ENCODE results near the gene TMEM220.

Gene TMEM220

DNA sequence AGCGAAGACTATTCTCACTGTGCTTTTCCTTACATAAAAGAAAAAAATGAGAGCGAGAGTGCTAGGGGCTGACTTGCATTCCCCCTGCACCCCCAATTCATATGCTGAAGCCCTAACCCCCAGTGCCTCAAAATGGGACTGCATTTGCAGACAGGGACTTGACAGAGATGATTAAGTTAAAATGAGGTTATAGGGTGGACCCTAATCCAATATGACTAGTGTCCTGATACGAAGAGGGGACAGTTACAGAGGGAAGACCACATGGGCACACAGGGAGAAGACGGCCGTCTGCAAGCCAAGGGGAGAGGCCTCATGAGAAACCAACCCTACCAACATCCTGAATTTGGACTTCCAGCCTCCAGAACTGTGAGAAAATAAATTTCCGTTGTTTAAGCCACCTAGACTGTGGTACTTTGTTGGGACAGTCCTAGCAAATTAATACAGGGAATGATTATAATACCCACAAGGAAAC is 1.6 kb upstream of the TMEM220 start:
- no peak overlapping the region for H3K4me3 ChIP-seq (ENCODE audit: low read depth, low read length)

DNA sequence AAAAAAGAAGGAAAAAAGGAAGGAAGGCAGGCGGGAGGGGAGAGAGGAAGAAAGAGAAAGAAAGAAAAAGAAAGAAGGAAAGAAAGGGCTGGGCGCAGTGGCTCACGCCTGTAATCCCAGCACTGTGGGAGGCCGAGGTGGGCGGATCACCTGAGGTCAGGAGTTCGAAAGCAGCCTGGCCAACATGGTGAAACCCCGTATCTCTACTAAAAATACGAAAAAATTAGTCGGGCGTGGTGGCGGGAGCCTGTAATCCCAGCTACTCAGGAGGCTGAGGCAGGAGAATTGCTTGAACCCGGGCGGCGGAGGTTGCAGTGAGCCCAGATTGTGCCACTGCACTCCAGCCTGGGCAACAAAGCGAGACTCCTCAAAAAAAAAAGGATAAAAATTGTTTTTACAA is 424 bp upstream of the TMEM220 start:
- peak overlapping the region; percentile 70 for H3K4me3 ChIP-seq (ENCODE audit: low read depth, low read length)

DNA sequence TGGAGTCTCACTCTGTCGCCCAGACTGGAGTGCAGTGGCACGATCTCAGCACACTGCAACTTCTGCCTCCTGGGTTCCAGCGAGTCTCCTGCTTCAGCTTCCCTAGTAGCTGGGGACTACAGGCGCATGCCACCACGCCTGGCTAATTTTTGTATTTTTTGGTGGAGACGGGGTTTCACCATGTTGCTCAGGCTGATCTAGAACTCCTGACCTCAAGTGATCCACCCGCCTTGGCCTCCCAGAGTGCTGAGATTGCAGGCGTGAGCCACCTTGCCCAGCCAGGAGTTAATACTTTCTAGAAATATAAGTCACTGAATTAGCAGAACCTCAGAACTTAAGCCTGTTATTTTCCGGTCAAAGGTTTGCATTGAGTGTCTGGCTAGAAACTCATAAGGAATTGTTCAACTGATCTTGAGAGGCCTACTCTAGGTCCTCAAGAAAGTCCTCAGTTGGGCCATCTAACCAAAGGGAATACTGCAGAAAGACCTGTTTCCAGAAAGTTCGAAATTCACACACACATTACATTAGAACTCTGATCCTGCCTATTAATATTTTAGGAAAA is 1.4 kb downstream of the TMEM220 start:
- H3K4me3 ChIP-seq (ENCODE audit: low read depth, low read length): no peak overlapping the region

DNA sequence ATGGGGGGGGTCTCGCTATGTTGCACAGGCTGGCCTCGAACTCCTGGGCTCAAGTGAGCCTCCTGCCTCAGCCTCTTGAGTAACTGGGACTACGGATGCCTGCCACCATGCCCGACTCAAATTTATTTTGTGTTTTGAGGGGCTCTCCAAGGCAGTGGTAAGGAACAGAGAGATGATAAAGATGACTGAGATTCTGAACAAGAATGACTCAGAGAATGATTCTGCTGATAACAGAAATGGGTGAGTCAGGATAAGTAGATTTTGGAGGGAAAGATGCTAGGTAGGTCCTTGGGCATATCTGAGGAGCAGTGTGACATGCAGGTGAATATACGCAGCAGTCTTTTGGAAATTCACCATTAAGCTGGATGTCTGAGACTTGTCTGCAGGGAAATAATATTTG is 2.6 kb downstream of the TMEM220 start:
- no peak overlapping the region for H3K4me3 ChIP-seq (ENCODE audit: low read depth, low read length)

DNA sequence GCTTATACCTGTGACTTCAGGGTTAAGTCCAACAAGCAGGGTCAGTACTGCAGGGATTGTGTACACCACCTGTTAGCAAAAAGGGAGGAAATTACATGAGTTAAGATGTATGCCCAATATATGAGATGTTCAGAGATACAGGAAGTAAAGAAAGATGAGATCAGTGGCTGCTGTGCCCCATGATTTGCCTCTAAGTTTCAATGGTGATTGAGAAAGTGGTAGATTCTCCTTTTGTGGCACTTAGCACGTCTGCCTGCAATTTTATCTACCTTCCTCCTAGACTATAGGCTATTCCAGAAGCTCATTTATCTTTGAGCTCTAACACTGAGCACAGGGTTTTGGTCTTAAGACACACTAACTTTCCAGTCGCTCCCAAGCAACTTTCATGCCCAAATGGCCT is 3.6 kb downstream of the TMEM220 start:
- H3K4me3 ChIP-seq (ENCODE audit: low read depth, low read length): no peak overlapping the region

DNA sequence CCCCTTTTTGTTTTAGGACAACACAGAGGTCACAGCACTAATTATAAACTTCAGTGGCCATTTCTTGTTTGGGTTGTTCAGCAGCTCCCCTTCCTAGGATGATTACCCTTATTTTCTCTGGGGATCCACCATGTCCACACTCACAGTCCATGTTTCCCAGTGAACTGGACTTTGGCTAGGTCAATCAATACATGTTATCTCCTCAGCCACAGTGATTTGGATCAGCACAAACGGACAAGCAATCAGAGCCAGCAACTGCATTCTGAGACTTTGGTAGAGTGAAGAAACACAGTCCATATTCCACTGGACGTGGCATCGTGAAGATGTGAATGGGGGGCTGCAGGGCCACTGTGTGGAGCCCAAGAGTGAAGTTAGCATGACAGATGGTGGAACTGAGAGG is 4.6 kb downstream of the TMEM220 start:
- H3K4me3 ChIP-seq (ENCODE audit: low read depth, low read length): no peak overlapping the region

DNA sequence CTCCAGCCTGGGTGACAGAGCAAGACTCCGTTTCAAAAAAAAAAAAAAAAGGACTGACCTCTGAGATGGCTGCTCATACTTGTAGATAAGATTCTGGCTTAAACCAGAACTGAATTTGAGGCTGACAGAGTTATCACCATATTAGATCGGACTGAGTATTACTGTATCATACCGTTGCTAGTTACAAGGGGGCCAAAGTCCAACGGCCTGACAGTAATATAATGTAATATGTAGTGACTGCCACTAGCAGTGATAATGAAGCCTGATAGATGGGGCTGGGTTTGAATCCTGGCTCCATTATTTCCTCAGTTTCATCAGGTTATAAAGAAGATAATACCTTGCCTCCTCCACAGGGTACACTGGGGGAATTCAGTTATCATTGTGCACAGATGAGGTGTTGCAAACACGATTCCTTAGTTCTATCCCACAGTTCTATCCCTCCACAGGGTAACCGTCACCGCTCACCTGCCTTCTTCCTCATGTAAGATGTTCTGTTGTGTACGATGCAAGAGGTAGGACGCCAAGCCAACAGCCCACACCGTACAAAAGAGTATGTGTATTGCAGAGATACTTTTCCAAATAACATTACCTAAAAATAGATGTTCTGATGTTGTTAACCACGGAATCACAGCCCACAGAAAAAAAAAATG is 5.2 kb downstream of the TMEM220 start:
- no peak overlapping the region for H3K4me3 ChIP-seq (ENCODE audit: low read depth, low read length)

DNA sequence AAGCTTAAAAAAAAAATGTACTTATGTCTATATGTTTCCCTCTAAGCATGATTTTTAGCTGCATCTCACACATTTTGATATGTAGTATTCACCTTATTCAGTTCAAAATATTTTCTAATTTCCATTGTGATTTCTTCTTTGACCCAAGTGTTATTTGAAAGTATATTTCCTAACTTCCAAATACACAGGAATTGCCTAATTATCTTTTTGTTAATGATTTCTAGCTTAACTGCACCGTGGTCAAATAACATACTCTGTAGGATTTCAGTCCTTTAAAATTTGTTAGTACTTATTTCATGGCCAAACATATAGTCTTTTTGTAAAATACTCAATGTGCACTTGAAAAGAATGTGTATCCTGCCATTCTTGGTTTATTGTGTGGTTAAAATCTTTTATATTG is 11.3 kb downstream of the TMEM220 start:
- no peak overlapping the region for H3K4me3 ChIP-seq (ENCODE audit: low read depth, low read length)

DNA sequence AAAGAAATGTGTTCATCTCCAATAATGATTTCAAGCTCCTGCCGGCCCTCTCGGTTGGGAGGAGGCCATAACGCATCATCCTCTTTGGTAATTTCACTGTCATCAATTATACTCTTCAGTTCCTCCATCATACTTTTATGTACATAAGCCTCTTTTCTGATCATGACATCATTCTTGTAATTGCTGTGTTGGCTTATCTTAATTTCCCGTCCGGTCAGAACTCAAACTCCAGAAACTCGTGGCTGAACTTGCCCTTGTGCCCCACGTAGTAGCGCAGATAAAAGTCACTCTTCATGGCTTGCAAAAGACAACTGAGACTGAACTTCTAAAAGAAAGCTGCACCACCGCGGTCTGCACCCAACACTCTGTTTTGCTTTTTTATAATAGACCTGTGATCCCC is 13.6 kb downstream of the TMEM220 start:
- H3K4me3 ChIP-seq (ENCODE audit: low read depth, low read length): no peak overlapping the region

DNA sequence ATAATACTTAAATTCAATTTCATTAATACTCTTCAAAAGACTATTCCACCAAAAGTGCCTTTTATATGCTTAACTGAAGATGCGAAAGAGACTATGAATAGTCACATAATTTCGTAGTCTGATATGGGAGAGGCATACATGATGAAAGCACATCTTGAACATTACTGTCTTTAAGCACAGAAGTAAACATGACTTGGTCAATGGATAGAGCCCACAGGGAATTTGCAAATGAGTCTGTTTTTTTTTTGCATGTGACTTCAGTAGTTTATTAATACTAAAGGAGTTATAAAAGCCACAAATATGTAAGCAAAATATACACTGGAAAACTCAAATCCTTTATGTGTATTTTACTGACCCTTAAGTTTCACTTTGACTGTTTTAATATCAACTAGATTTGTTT is 16.5 kb downstream of the TMEM220 start:
- no peak overlapping the region for H3K4me3 ChIP-seq (ENCODE audit: low read depth, low read length)

DNA sequence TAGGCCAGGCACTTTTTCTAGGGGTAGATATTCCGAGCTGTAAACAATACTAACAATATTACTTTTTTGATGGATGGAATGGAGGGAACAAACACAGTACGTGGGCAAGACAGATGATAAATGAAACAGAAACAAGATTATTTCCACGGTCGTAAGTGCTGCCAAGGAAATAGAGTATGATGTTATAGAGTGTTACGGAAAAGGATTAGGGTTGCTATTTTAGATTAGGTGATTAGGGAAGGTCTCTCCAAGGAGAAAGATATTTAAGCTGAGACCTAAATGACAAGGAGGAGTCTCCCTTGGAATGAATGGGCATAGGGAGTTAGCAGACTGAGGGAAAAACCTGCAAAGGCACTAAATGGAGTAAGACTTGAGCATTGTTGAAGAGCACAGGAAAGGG is 24.1 kb downstream of the TMEM220 start:
- no peak overlapping the region for H3K4me3 ChIP-seq (ENCODE audit: low read depth, low read length)

DNA sequence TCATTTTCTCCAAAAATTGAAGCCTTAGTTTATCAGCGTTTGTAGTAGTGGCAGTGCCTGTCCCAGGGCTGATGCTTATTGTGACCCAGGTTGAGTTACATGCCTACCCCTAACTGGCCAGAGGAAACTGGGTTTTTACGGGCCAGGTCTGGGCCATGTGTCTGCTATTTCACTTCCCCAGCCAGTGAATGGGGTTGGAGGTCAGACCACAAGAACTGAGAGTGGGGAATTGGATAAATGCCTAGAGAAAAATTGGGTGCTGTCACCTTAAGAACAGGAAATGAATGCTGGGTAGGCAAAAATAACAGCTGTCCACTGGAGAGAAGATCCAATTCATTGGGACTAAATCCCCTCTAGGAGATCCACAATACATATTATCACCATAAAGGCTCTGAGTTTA is 27.2 kb downstream of the TMEM220 start:
- no peak overlapping the region for H3K4me3 ChIP-seq (ENCODE audit: low read depth, low read length)

DNA sequence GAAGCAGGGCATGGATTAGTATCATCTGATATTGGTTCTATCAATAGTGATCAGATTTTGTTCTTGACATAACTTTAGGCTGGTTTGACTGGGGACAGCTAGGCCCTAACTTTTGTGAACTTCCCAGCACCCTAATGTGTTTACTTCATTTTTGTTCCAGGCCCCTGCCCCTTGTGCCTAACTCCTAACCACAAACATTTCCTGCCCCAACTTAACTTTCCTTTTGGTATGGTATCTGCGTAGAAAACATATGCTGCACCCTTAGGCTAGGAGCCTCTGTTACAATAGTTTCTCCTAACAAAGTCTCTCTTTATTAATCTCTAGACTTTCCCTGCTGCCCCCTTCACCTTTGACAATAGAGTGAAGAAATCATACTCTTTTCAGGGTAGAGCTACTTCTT is 30.0 kb downstream of the TMEM220 start:
- no peak overlapping the region for H3K4me3 ChIP-seq (ENCODE audit: low read depth, low read length)

DNA sequence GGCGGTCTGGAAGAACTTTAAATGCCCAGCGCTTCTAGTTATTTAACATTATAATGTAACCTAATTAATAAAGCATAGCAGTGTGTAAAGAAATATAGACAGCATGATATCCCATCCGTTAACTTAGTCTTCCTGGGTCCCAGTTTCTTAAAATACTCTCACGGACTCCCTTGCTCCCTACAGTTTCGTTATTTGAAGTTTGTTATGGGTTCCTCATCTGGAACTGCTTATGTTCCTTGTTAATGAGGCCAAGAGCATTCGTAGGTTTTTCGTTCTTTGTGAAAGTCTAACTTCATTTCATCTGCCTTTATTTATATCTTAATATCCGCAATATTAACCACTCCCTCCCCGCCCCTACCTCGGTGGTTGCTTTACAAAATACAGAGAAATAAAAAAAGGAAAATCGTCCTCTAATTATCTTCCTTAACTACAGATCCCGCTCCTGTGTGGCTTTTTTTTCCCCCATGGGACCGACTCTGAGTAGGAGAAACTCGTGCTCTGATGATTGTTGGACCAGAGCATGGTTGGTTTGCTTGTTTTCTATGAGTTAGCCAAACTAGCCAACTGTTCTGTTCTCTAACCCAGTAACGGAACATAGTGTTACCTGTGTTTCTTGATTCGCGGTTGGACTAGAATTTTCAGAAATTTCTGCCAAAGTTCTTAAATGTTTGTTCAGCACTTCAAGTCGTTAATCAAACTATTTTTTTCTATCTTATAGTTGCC is 31.6 kb downstream of the TMEM220 start:
- peak overlapping the region; percentile 90 for H3K4me3 ChIP-seq (ENCODE audit: low read depth, low read length)

DNA sequence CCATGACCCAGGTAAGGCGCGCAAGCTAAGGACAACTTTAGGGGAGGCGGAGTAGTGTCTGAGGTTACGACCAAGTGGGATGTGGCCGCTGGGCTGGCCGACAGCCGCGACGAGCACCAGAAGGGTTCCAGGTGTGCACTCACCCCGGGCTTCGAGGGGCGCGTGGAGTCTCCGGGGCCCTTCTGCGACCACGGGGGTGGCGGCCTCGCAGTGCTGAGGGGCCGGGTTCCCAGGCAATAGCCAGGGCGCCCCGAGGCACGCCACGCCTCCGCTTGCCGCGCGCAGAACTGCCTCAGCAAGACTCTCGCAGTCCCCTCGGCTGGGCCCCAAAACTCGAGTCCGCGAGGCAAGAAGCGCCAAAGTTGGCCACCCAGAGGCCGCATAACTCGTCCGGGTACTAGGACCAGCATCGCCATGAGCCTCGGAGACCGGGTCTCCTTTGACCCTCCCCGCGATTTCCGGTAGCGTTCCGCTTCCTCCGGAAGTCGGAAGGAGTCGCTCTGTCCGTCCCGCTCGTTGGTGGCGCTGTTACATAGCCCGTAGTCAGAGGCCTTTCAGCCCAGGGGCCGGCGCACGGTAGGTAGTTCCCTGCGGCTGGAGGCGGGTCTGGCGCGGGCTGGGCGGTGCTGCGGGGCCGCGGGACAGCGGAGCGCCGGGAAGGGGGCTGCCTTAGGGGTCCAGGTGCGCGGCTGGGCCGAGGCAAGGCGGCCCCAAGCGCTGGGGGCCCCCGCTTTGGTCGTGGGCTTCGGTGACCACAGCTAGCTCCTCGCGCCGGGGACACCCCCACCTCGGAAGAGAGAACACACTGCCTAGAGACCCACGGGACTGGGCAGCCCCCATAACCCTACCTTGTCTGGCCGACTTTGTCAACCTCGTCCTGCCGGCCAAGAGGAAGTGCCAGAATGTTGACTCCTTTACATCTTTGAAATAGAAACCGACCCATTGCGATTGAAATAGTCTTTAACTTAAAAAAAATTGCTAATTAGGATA is 32.4 kb downstream of the TMEM220 start, which contains the start of the genes ADPRM and SCO1:
Gene ADPRM, plus strand, starts transcription at position 503 of the 990 bp plus-strand sequence. CDS start 7,333 bp downstream, outside the sequence.
Gene SCO1, minus strand, starts transcription at position 442 of the 990 bp plus-strand sequence. Its CDS starts 26 bp downstream, at position 416.
- peak within 1 kb of the TSS; percentile 90 for H3K4me3 ChIP-seq (ENCODE audit: low read depth, low read length)

DNA sequence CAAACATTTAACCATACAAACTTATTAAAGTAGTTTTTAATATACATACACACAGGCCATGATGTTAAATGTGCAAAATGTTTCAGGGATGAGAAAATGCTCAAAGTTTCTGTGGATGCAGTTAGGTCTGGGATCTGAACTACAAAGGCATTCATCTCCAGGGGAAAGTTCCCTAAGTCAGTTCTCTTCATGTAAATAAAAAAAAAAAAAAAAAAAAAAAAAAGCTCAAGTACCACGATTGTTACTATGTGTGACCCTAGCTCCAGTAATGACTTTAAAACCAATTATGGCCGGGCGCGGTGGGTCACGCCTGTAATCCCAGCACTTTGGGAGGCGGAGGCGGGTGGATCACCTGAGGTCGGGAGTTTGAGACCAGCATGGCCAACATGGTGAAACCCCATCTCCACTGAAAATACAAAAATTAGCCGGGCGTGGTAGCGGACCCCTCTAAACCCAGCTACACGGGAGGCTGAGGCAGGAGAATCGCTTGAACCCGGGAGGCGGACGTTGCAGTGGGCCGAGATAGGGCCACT is 33.9 kb downstream of the TMEM220 start:
- peak overlapping the region; percentile 90 for H3K4me3 ChIP-seq (ENCODE audit: low read depth, low read length)

DNA sequence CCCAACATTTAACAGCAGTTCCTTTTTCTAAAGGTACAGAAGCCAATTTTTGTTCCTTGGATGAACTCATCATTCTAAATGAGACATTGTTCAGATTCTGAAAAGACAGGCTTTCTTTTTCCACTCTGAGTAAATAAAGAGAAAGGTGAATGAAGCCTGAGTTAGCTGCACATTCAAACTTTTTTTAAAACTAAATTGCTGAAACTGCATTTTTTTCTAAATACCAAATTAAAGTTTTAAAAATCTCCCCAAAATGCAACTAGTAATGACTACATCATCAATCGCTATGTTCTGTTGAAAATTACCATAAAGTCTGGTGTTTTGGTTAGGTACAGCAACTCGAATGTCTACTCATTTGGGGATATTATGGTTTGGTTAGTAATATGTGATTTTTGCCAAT is 42.3 kb downstream of the TMEM220 start:
- H3K4me3 ChIP-seq (ENCODE audit: low read depth, low read length): no peak overlapping the region

DNA sequence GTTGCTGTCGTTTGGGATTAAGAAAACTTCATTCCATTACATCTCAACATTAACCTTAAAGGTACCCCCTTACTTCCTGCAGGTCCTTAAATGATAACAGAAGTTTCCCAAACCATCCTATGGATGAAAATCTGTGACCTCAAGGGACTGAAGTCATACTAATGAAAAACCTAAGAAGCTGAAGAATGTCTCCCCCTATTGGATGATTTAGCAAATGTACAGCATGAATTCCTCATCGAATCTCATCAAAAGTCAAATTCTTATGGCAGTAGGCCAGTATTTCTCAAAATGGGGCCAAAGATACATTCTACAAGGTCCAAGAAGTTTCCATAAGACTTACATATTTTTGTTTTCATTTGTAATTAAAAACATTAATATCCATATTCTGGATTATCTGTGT is 46.0 kb downstream of the TMEM220 start:
- no peak overlapping the region for H3K4me3 ChIP-seq (ENCODE audit: low read depth, low read length)

DNA sequence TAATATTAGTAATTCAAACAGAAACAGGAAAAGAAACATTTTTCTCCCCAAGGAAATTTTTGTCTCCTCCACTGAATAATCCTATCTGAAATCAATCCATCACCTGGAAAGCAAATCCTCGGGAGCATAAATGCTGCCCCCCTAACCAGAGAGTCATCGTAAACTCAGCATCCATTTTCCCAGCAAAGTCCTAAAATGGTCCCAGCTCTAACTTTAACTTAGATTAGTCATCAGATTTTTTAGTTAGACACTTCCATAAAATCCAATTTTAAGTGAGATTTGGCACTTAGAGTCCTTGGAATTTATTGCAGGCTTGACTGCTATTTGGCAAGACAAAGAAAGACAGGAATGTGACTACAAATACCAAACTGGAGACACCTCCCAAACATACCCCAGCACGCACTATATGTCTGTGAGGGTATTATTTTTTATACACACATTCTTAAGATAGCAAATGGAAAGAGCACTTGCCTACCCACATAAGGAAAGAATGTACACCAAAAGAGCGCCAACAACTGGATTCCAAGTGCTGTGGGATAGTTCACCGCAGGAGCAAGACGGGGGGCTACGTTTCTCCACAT is 47.9 kb downstream of the TMEM220 start:
- no peak overlapping the region for H3K4me3 ChIP-seq (ENCODE audit: low read depth, low read length)

DNA sequence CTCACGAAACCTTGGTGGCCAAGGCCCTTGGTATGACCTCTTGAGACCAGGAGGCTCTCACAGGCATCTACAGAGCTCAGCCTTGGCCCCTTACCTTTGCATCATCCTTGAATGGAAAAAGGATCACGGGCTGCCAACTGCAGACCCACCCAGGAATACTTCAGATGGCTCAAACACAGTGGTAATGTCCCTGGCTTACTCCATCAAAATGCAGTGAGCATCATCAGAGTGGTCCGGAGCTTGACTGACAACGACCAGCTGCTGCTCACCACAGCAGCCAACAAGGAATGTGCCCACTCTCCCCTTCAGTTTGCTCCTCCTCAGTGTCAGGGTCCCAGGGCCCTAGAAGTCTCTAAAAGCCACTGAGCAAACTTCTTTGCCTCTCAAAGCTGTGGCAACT is 55.1 kb downstream of the TMEM220 start:
- no peak overlapping the region for H3K4me3 ChIP-seq (ENCODE audit: low read depth, low read length)
